HG03025 (cell line): ENCODE data around the gene BMP7.
"Not testable (repeated sequence)": the region's sequence is repeated elsewhere in the genome, so short reads cannot be mapped to it uniquely, and the experiment has no call there.

Experiments used
- ATAC-seq: cut with Tn5 transposase; IDR thresholded peaks from one replicate; pipeline ENCODE4 v1.9.1; 2021; ENCODE audit warnings: mild to moderate bottlenecking, moderate library complexity; ENCODE audit not compliant: unreplicated experiment, low FRiP score

The BMP7 gene

DNA sequence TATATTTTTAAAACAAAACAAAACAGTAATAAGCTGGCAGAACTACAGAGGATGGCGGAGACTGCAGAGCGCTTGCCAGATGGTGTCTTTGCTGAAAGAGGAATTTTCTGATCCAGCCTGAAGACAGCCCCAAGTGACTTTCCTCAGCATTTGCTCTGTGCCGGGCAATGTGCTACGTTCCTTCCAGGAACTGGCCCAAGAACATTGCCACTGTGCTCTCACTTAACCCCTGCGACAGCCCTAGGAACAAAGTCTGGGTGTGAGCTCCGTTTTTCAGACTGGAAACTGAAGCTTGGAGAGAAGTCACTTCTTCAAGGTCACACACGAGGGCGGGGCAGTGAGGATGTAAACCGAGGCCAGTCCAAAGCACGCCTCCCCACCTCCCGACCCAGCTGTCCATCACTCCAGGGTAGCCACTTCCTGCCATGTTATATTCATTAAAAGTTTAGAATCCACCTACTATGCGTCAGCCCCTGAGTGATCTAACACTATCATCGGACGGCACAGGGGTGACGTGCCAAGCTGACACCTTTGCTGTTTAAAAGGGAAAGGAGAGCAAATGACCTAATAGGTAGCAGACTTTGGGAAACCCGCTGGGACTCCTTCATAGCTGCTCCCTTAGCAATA is 22.3 kb upstream of the BMP7 start:
- ATAC-seq, result no peak

DNA sequence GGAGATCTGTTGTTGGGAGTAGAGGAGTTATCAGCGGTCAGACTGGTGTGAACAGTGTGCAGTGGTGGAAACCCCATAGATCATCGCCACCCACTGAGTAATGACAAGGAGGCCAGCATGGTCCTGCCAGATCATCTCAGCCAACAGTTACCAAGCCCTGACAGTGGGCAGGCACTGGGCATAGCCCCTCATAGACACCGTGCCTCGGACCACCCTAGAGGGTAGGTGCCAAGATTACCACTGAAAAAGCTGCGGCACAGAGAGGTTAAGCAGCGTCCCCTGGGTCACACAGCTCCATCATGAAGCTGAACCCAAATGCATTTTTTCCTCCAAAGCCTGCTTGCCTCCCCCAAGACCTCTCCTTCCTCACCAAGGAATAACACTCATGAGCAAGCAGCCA is 21.5 kb upstream of the BMP7 start:
- no peak for ATAC-seq

DNA sequence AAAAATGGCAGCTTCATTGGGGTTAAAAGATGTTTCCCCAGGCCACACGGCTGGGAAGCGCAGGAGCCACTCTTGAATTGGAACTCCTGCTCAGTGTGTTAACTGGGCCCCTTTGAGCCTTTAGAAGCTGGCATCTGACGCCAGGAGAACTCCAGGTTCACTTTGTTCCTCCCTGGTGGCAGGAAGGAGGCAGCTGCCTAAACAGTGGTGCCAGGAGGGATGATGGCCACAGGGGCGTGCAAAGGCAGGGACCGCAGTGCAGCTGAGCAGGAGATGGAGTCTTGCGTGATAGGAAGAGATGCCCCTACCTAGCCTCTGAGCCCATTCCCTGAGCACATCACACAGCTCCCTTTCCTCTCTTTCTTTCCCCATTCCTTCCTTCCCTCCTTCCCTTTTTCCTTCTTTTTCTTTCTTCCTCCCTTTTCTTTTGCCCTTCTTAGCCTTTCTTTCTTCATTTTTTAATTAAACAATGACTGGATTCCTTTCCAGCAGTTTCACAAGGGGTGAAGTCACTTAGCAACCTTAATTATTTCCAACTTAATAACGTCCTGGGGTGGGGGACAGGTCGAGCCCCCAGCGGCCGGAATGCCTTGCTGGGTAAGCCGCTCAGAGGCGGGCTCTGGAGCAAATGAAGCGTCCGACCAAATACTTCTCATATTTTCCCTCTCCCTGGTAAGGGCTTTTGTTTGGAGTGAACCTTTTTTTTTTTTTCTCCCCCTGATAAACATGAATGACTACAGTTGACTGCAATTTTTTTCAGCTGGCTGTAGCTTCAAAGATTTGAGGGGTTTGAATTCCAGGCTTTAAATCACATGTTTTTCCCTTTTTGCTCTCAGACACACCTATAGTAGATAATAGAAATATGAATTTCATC is 20.8 kb upstream of the BMP7 start:
- ATAC-seq, result no peak

DNA sequence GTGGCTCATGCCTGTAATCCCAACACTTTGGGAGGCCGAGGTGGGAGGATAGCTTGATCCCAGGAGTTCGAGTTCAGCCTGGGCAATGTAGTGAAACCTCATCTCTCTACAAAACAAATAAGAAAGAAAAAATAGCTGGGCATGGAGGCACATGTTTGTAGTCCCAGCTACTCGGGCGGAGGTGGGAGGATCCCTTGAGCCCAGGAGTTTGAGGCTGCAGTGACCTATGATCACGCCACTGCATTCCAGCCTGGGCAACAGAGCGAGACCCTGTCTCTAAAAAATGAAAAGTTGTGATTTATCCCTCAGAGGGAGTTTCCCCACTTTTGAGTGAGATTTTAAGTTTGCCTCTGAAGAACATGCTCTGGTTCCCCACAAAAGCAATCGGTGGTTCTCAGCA is 17.4 kb upstream of the BMP7 start:
- ATAC-seq, result no peak

DNA sequence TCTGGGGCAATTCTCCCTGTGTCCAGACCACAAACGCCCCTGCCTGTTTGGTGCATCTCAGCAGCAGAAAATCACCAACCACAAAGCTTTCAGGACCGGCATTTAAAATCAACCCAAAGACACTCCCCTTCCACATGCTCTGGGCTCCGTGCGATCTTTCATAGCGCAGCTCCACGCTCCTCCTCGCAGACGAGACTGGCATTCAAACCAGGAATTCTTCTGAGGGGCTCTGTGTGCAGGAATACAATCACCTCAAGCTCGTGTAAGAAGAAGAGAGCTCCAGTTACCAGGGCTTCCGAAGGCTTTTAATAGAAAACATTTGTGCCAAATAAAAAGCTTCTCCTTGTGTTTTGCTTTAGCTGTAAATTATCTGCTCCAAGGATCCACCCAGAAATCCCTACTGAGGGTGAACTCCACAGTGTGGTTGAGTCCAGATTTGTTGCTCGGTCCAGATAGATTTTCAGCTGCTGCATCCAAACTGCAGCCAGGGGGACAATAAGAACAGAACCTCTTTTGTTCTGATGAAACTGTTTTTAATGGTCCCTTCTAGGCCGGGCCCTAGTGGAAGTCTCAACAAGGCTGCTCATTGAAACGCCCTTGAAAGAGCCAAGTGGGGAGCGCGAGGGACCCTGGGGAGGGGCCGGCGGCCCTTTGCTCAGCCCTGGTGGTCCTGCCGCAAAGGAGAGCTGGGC is 16.4 kb upstream of the BMP7 start:
- ATAC-seq, result no peak

DNA sequence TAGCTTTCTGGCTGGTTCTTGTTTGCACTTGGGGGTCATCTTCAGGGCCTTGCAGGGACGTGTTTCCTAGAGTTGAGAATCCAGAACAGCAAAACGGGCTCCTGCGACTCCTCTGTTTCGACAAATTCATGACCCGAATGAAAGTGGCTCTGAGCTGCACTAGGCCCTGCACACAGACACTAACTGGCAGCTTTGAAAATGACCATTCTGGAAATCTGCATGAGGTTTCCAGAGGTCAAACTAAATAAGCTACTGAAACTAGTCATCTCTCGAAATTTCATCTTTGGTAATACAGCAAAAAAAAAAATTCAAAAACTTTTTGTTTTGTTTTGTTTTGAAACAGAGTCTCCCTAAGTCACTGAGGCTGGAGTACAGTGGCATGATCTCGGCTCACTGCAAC is 15.5 kb upstream of the BMP7 start:
- no peak for ATAC-seq

DNA sequence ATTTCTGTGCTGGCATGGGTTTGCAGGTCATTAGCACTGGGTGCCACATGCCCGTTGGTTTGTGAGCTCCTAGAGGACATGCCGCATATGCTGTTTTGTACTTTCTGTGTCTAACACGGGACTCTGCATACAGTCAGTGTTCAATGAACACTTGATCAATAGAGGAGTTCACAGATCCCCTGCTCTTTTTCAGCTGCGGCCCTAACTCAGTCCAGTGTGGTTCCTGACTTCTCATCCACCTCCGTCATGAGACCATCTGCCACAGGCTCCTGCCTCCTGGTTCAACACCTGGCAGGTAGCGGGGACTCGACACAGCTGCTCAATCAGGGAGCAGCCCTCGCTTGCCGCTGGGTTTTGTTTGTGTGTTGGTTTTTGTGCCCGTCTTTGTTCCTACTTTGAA is 13.8 kb upstream of the BMP7 start:
- ATAC-seq, result no peak

DNA sequence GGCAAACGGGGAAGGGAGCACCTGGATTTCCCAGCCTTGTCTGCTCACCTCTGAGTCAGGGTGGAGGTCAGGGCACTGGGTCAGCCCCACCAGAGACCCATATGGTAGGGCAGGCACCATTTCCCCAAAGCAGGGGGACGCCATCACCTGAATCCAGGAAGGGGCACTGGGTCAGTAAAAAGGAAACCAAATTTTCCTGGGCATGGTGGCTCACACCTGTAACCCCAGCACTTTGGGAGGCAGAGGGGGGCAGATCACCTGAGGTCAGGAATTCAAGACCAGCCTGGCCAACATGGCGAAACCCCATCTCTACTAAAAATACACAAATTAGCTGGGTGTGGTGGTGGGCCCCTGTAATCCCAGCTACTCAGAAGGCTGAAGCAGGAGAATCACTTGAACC is 13.1 kb upstream of the BMP7 start:
- not testable (repeated sequence) for ATAC-seq

DNA sequence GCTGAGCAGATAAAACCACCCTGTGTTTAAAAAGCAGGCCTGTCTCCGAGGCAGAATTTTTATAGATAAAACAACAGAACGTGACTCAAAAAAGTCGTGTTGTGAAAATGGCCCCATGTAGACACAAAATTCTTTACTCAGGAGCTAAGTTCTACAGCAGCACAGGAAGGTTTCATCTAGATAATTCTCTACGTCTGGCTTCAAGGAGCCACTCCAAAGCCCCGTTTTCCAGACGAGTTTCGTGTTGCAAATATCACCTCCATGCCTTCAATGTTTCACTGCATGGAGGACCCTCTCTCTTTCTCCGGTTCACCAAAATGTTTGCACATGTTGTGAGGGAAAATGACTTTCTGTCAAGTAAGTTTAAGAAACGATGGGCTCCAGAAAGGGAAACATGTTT is 12.0 kb upstream of the BMP7 start:
- no peak for ATAC-seq

DNA sequence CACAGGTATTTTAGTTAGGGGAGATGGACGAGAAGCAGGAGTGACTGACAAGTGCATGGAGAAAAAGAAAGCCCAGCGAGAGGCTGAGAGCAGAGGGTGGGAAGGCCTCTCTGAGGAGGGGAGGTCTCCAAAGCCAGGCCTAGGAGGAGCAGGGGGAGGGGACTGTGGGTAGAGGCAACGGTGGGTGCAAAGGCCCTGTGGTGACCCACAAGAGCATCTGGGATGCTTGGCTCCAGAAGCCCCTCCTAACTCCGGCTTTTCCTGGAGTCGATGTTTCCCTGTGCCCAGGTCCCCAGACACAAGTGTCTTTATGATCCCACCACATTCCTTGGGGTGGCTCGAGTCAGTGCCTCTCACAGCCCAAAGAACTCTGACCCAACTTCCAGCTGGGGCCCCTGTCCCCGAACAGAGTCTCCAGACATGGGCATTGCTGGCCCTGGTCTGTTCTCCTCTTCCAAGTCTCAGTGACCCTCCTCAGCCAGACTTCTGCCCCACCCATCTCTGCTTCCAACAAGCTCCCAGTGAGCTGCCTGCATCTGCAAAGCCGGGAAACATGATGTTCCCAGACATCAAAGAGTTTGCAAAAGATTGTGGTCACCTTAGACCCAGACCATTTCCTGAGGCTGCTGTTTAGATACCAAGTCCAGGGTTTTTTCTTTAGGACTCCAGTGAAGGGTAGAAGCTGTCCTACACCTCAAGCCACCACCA is 11.1 kb upstream of the BMP7 start:
- no peak for ATAC-seq

DNA sequence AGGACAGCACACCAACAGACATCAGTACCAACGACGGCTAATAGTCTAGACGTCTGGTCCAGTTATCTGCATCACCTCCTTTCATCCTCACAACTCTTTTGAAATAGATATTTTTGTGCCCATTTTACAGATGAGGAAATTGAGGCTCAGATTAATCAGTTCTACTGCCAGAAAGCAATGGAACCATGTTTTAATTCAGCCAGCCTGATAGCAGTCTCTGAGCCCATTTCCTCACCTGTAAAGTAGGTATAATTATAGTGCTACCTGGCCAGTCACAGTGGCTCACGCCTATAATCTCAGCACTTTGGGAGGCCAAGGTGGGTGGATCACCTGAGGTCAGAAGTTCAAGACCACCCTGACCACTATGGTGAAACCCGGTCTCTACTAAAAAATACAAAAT is 9.8 kb upstream of the BMP7 start:
- no peak for ATAC-seq

DNA sequence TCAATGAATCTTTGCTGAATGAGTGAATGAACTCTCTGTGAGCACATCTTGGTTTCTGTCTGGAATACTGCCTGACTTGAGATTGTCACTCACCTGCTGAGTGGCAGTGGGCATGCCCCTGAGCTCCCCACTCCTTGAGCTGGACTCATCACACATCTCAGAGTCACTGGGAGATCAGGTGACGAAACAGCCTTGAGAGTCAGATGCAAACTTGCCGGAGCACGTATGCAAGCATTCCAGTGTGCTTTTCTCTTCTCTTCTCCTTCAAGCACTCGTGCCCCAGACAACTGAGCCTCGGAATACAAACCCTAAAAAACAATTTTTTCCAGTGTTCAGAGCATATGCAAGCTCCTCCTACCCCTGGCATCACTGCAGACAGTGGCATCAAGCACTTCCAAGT is 9.4 kb upstream of the BMP7 start:
- ATAC-seq, result no peak

DNA sequence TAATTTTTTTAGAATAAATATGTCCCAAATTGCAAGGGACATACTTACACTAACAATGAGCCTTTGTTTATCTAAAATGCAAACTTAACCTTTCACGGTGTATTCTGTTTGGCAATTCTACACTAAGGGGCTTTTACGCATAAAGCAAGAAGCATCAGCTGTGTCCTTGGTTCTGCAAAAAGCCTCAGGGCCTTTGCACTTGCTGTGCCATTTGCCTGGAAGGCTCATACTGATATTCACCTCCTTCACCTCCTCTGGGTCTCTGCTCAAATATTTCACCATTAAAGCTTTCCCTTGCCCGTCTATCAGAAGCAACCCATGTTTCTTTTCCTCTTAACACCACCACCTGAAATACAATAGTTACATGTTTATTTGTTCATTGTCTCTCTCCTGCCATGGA is 8.9 kb upstream of the BMP7 start:
- no peak for ATAC-seq

DNA sequence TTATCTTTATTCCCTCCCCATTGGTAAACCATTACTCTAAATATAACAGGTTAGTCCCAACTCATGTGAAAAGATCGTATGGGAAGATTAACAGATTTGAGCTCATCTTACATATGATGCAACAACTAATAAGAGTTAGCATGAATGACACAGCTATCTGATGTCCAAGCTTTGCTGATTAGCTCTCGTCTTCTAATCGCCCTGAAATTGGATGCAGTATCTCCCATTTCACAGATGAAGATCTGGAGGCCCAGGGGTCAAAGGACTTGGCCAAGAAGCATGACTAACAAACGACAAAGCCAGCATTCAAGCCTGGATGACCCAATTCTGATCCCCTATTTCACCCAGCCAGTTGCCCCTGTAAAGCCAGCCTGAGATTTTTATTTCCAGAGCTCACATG is 8.4 kb upstream of the BMP7 start:
- ATAC-seq, result no peak

DNA sequence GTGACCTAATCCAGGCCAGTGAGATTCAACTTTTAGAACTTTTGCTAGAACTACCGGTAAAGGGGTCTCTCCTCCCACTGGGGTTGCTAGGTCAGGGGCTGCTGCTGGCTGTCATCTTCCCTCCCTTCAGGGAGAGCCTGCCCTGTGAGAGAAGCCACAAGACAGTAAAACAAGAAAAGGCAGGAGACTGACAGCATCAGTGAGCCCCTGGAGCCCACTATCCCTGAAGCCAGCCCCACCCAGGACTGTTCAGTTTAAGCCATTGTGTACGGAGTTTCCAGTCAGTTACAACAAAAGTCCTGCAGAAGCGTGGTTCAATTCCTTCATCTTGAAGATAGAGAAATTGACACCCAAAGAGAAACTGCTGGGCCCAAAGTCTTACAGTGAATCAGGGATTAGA is 7.9 kb upstream of the BMP7 start:
- ATAC-seq, result no peak

DNA sequence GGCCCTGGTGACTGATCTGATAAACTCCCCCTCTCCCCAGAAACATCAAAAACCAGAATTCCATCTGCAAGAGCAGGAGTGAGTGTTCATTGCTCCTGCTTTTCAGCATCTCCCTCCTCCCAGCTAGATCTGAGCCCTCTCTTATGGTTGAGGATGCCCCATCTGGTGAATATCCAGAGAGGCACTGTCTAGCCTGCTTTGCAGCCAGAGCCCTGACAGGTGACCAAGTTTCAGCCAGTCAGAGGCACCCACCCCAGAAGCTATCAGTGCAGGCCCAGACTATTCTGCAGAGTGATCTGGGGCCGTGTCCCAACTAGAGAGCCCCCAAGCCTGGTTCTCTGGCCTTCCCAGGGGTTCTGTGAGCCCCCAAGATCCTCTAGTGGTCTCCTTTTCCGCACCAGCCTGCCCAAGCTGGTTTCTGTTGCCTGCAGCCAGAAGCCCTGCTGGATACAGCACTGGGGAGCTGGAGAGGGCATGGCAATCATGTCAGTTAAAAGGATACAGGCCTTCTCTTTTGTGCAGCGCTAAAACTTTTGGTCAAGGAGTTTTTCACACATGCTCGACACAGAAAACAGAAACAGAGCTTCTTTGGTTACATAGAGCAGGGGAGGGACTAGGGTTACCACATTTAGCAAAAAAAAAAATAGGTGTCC is 6.6 kb upstream of the BMP7 start:
- no peak for ATAC-seq

DNA sequence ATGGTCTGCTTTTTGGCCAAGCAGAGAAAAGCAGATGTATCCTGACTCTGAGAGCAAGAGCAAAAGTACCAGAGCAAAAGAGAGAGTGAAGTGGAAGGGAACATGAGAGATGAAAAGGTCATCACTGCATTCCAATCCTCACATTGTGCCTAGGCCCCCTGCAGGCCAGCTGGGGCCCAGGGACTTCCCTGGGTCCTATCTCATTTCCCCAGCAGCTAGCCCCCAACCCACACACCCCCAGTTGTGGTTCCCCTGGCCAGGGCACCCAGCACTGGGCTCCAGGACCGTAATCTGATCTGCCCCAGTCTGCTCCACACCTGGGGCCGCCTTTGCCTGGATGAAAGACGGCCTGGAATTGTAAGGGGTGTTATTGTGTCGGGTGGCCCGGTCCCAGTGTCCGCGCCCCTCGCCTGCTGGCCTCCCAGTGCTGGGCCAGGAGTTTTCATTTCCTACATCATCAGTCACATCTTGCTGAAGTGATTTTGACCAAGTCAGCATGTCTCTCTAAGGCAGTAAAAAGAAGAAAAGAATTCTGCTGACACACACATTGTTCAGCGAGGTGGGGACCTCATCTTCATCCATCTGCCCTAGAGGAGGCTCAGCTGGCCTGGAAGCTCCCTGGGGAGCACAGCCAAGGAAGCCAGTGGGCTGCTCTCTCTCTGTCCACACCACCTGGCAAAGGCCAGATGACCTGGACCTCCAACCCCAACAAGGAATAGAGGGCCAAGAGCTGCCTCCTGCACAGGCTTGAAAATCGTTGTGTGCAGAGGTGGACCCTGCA is 4.0 kb upstream of the BMP7 start:
- no peak for ATAC-seq

DNA sequence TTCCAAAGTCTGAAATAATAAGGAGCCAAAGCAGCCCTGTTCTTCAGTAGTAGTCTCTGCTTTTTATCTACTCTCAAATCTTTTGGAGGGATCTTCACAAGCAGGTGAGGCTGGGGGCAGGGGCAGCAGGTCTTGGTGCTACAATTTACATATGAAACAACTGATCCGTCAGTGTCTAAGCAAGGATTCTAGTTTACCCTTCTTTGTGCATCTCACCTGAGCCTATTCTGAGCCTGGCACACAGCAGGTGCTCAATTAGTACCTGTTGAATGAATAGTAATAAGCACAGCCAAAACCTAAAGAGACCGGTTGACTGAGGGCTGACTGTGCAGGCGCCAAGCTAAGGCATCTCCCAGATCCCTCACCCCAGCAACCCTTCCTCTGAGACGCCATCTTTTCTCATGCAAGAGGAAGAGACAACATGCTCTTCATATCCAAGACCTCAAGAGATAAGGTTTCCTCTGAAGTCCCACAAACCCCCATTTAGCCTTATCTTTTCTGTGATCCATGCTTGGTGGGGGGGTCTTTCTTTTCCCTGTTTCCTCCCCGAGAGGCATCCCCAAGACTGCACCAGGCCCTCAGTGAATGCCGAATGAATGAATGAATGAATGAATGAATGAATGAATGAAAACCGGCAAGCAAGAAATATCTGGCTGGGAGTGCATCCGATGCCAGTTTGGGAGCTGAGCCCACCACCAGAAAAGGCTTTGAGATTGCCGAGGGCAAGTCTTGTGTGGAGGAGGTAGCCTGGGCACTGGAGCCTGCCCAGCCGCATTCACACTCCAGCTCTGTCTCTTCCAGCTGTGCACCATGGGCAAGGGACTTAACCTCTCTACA is 2.9 kb upstream of the BMP7 start:
- no peak for ATAC-seq
